H4 (cell line): Measurements from ENCODE around the gene OR52E6. TPM values are rescaled to one million over a fixed set of nuclear protein-coding genes. Genes with fewer than 3 reads are reported as not detected.
A peak's percentile ranks its signal among the peaks of the same experiment; 100 is the strongest.

ENCODE experiments used
- DNase-seq: peaks from one replicate; pipeline ENCODE4 v3.0.0-alpha.2; 2015; ENCODE audit warnings: low spot score
- total RNA-seq: library from RNA; depleted of rRNA; stranded (reverse); fragments of >200 nt; shearing (Covaris generic); gene quantifications from 2 replicates; pipeline ENCODE4 v1.2.3, GENCODE V29; 2014; rRNA removed

Gene OR52E6
- not detected in 2 replicates for total RNA-seq

DNA sequence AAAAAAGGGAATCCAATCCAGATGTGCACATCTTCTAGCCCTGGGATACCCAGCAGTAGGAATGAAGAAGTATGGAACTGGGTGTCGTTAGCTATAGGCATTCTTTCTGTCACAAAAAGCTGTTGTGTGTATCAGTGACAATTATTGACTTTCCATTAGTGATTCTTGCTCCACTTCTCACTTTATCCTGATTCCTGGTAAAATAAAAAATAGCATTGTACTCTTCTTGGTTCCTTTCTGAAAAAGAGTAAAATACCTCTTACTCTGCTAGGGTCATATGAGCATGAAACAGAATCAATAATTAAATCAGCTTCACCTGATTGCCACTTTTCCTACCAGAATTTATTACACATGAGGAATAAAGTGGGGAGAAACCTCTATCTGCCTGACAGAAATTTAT lies at the start of gene OR52E6:
TSS of gene OR52E6 (minus strand) at position 101 of the 400 bp plus-strand sequence. CDS start at position 101, 0 bp downstream.
- no peak for DNase-seq

DNA sequence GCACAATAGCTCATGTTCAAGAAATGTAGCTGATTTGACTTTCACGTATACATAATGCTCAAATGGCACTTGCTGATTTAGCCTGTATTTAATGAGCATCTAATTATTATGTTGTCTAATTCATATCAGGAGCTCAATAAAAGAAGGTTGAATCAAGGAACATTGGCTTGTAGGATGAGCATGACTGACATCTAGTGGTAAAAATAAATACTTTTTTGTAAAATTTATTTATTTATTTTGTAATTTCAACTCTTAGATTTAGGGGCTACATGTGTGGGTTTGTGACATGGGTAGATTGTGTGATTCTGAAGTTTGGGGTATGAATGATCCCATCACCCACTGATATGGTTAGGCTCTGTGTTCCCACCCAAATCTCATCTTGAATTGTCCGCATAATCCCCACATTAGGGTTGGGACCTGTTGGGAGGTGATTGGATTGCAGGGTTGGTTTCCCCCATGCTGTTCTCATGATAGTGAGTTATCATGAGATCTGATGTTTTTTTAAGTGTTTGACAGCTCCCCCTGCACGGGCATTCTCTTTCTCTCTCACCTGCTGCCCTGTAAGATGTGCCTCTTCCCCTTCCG lies 49.6 kb upstream of the OR52E6 start:
- DNase-seq, result peak; percentile 25

DNA sequence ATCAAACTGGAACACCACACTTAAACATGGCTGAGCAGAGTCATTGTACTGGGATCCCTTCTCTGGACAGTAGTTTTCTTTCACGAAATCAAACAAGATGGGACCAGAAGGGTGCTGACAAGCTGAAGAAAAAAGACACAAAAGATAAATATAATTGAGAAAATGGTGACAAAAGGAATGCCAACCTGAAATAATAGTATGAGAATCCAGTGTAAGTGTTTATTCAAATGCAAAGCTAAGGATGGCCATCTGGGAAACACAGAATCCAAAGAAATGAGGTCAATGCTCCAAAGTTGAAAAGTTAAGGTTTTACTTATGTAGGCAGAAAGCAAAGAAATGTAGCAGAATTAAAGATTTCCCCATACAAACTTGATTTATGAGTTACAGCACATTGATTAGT lies 46.0 kb upstream of the OR52E6 start:
- DNase-seq, result no peak

DNA sequence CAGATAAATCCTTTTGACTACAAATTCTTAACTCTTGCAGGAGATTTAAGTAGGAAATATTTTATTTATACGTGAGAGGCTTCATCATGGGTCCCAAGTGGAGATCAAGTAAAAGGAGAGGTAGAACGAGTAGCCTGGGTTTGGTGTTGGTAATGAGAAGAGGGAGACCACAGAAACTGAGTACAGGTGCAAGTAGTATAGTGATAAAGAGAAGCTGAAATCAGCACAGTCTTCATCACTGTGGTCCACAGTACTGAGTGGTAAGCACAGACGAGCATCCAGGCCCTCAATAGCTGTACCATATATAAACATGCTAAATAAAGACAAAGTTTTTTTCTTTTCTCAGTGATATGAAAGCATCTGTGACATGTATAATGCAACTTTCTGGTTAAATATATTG lies 45.5 kb upstream of the OR52E6 start:
- DNase-seq, result no peak

DNA sequence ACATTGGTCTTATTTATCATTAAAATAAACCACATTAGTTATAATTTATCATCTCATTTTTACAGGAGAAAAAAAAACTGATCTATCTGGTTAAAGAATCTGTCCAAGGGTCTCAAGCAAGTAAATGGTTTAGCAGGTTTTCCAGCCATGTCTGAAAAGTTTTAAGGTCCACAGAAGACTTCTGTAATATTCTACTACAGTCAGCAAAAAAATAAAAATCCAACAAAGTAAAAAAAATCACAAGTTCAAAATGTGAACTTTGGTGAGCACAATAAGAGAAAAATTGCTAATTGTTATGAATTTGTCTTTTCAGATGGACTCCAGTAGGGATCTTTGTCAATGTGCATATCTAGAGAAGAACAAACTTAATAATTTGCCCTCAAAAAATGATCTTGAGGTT lies 40.1 kb upstream of the OR52E6 start:
- no peak for DNase-seq

DNA sequence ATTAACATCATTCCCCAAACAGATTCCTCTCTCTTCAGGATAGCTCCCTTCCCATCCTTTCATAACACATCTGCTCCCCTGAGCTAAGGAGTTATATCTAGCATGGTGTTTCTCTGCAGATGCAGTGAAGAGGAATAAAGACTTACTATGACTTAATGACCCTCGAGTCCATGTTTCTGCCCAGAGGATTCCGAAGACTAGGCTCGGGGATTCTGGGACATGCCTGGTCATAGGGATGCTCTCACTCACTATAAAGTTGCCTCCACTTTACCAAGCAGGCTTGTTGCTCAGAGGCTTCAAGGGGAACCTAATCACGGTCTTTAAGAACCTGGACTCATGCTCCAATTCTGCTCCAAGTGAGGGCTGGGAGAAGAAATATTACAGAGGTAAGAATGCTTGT lies 38.6 kb upstream of the OR52E6 start, which contains the start of gene OR52E4:
TSS of gene OR52E4 (plus strand) at position 301 of the 400 bp plus-strand sequence. CDS start 3,664 bp downstream, outside the sequence.
- DNase-seq, result no peak

DNA sequence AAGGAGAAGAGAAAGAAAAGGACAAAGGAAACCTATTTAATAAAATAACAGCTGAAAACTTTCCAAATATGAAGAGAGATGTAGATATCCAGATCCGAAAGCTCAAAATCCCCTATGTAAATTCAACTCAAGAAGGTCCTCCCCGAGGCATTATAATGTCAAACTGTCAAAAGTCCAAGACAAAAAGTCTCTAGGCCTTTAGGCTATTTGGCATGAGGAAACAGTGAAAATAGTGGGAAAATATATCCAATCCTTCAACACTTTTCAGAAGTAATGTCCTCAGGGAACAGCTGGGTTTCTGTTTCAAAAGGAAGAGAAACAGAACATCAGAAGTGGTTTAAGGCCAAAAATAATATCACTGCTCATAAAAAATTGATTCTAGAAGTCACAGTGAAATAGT lies 36.9 kb upstream of the OR52E6 start:
- no peak for DNase-seq

DNA sequence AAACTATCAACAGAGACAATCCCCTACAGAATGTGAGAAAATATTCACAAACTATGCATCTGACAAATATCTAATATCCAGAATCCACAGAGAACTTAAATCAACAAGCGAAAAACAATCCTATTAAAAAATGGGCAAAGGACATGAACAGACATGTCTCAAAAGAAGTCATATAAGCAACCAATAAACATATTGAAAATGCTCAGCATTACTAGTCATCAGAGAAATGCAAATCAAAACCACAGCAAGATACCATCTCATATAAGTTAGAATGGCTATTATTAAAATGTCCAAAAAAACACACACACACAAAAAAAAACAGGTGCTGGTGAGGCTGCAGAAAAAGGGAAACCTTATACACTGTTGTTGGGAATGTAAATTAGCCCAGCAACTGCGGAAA lies 24.1 kb upstream of the OR52E6 start:
- DNase-seq, result no peak

DNA sequence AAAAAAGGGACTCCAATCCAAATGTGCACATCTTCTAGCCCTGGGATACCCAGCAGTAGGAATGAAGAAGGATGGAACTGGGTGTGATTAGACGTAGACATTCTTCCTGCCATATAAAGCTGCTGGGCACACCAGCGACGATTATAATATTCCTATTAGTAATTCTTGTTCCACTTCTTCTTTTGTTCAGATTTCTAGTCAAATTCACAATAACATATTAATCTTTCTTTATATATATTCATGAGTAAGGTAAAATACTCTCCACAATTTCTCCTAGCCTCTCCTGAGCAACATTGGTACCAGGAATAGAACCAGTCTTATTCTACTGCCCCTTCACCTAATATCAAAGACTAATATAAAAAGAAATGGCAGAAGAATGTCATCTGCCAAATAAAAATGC lies 15.9 kb upstream of the OR52E6 start, which contains the start of gene OR52E8:
TSS of gene OR52E8 (minus strand) at position 101 of the 400 bp plus-strand sequence. CDS start at position 101, 0 bp downstream.
- DNase-seq, result no peak

DNA sequence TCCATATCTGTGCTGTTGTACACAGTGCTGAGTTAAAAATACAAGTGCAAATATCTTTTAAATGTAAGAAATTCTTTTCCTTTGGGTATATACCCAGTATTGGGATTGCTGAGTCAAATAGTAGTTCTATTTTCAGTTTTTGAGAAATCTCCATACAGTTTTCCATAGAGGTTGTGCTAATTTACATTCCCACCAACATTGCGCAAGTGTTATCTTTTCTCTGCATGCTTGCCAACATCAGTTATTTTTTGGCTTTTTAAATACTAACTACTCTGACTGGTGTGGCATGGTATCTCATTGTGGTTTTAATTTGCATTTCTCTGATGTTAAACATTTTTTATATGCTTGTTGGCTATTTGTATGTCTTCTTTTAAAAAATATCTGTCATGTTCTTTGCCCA lies 9.3 kb upstream of the OR52E6 start:
- DNase-seq, result no peak

DNA sequence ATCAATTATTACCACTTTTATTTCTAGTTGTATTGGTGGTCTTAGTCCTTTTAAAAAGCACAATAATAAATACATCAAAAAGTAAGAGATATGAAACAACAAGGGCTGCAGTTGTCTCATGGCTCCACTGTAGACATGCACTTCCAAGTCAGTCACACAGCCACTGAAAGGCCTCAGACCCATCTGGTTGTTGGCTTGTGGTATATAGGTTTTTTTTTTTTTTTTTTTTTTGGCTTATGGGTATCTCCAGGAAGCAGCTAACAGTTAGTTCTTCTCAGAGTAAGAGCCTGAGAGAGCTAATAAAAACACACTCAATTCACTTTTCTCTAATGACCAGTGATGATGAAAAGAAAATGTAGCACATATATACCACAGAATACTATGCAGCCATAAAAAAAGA lies 6.0 kb upstream of the OR52E6 start:
- DNase-seq, result no peak

DNA sequence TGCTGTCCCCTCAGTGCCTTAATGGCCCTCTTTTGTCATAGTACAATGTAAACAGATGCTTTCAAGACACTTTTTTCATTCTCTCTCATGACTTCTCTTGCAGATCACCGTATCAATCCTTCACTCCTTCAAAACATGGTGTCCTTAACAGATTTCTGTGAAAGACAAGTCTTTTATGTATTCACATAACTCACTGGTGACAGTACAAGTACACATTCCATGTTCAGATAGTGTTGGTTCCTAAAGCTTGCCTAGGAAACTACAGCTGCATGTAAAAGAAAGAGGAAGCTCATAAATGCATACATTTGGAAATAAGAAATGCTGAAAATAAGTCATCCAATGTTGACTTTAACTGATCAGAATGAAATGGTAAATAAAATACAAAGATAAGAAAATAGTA lies 5.0 kb upstream of the OR52E6 start:
- no peak for DNase-seq

DNA sequence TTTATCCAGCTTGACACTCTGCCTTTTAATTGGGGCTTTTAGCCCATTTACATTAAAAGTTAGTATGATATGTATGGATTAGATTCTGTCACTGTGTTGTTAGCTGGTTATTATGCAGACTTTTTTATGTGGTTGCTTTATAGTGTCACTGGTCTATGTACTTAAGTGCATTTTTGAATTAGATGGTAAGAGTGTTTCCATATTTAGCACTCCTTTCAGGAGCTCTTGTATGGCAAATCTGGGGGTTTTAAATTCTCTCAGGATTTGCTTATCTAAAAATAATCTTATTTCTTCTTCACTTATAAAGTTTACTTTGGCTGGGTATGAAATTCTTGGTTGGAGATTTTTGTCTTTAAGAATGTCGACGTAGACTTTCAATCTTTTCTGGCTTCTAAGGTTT lies 4.0 kb downstream of the OR52E6 start:
- no peak for DNase-seq

DNA sequence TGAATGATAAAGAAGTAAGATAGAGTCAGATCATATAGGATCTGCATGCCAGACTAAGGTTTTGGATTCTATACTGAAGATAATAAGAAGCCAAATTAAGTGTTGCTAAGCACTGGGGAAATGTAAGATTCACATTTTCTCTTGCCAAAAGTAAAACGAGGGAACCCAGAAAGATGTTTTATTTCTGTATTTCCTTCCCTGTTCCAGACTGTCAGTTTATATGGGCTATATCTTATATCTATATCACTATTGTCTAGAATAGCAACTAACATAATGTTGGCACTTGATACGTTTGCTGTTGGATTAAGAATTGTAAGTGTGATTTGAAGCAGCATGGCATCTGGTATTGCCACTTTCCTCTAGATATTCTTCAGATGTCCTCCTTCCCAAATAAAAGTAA lies 8.3 kb downstream of the OR52E6 start:
- DNase-seq, result no peak

DNA sequence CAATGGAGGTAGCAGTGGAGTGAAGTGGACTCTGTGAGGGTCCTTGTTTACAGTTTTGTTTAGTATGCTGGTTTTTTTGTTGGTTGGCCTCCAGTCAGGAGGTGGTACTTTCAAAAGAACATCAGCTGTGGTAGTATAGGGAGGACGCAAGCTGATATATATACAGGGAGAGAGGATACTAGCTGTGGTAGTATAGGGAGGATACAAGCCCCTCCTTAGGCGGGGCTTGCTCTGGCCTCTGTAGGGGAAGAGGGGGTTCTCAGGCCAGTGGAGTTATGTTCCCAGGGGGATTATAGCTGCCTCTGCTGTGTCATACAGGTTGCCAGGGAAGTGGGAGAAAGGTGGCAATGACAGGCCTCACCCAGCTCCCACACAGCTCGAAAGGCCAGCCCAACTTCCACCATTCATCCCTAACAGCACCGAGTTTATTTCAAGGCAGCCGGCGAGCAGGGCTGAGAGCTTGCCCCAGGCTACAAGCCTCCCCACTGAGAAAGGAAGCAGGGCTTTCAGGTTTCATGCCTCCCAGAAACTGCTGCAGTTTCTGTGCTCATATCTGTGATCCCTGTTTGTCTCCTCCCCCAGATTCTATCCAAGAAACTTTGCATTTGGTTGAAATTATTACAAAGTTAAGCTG lies 10.4 kb downstream of the OR52E6 start:
- DNase-seq, result peak; percentile 16

DNA sequence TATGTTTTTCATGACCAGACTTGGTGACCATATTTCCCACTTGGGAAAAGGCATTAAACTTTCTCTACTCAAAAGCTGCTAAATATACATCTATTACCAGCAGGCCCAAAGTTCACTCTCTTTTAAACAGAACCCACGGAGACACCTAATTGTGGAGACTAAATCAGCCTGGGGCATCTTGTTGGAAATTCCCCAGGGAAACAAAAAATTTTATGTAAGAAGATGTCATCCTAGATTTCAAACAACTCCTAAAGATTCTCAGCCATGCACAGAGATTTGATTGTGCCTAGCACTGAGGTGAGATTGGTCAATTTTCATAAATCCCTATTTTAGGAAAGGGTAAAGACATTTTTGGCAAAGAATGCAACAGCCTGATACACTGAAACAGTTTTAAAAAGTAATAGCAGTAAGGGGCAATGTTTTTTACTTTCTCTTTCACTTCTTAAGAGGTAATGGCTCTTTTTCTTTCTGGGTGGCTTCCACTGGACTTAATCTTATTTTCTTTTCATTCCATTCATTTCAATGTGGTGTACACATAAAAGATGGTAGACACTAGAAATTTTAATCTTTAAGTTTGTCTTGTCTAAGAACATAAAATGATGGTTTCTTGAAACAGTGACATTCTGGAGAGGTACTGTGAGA lies 23.3 kb downstream of the OR52E6 start:
- DNase-seq, result no peak

DNA sequence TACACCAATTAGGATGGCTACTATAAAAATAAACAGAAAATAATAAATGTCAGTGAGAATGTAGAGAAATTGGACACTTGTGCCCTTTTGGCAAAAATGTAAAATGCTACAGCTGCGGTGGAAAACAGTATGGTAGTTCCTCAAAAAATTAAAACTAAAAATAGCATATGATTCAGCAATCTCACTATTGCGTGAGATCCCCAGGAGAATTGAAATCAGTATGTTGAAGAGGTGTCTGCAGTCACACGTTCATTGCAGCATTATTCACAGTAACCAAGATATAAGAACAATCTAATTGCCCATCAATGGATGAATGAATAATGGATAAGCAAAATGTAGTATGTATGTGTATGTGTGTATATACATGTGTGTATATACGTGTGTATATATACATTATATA lies 26.2 kb downstream of the OR52E6 start:
- DNase-seq, result no peak

DNA sequence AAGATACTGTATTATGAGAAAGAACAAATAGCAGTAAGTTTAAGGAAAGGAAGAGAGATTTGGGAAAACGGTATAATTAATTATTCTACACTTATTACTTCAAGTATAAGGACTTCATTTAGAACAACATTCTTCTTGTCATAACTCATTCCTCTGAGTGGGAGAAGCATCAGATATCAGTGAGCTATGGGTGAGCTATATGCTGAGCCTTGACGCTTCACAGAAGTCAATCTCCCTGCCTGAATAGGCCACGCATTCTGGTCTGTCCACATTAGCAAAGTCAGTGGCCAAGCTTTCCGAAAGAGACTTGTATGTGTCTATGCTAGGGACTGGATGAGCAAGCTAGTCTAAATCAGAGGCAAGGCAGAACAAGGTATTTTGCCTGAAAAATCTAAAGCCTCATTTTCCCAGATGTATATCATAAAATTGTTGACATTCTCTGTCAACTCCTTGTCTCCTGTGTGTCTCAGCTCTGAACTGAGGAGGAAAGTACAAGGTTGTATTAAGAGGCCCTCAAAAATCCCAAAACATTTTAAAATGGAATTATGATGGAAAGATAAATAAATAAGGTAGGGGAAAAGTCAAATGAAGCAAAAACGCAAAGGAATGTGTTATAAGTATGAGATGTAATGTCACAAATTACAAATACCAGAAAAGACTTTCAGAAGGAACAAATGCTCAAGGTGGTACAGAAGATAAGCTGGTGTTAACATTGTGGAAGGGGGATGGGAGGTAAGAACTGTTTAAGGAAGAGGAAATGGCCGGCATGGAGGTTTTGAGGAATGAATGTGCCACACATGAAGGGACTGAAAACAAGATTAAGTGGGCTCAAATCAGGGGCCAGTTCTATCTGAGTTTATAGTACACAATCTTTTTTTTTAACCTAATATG lies 31.5 kb downstream of the OR52E6 start:
- DNase-seq, result no peak

DNA sequence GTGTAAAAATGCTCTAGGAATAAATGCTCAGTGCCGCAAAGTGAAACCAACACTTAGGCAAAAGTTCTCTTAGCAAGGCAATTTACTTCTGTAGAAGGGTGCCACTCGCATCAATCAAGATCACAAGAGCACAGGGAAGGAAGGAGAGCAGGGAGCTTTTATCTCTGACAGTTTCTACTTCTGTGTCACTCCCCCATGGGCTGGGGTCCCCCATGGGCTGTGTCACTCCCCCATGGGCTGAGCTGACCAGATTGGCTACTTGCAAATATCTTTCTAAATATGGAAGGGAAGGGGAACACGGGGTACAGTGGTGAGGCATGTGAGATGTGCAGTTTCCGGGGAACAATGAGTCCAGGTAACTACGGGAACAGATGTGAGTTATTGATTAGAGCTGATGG lies 32.6 kb downstream of the OR52E6 start:
- no peak for DNase-seq

DNA sequence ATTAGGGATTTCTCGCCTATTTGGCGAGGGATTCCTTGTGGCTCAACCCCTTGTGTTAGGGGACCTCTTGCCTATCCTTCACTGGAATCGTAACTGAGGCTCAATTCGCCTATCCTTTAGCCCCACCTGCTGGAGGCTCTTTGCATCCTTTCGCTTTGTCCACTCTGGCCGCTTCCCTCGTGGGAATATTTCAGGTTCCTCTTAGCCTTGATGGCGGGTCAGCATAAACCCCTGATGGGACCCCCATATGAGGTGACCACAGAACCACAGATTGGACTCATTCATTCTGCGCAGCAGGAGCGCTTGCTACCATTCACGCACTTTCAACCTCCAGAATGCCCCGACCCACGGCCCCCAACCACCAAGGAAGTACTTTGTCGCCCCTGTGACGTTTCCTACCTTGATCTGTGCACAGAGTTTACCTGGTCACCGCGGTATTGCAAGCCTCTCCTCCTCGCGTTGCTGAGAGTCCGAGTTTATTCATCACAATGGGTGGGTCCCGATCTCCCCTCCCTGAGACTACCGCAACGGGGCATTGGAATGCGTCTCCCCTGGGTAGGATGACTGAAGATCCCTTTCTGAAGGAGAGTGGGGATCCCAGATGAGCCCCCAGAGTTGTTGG lies 33.1 kb downstream of the OR52E6 start, which contains the start of gene OR52N2:
TSS of gene OR52N2 (plus strand) at position 425 of the 622 bp plus-strand sequence. CDS start 11,412 bp downstream, outside the sequence.
- DNase-seq, result peak; percentile 76

DNA sequence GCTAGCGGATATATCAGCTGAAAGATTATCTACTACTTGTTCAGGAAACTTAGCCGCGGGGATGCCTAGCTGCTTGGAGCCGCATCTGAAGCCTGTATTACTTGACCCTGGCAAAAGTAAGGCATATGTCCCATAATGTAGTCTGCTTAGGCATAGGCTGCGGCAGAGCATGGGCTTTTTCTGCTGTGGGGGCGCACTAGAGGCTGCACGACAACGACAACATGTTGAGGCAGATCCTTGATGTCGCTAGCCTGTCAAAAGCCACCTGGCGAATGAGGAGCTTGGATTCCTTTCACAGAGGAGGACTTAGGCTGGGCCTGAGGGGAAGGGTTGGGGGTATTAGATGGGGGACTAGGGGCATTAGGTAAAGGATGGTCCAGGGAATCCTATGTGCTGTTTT lies 34.1 kb downstream of the OR52E6 start:
- DNase-seq, result no peak
